ENCODE results near the gene ZNF12.
"Not testable (repeated sequence)": the region's sequence is repeated elsewhere in the genome, so short reads cannot be mapped to it uniquely, and the experiment has no call there.

The ZNF12 gene

DNA sequence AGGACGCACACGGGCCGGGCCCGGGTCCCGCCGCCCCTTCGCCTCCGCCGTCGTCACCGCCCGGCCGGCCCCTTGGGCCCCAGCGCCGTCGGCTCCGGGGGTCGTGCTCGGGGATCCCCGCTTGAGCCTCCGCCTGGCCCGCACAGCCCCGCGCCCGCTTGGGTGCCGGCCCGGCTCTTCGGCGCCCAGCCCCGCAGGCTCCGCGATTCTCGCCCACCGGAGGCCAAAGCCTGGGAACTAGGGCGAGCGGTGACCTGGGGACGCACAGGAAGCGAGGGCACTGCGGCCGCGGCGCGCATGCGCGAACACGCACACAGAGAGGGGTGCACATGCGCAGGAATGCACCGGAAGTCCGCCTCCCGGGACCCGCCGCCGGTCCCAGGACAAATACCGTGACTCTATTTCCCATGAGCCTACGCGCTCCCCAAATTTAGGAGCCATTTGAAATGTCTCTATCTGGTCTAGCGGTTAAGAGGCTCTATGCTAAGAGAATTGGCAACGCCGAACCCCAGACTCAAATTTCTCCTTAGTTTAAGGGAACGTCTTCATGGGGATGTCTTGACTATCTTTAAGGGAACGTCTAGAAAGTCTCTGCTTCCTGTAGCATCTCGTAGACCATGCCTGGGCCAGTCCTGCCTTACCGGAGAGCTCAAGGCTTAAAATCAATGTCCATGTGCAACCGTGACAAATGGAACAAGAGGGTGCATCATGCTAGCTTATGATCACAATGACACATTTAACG, at the start of gene ZNF12:
Gene ZNF12 (minus strand): TSS at position 282 of the 742 bp plus-strand sequence. CDS start 1,774 bp downstream, outside the sequence.
- peak; percentile 95 for DNase-seq

DNA sequence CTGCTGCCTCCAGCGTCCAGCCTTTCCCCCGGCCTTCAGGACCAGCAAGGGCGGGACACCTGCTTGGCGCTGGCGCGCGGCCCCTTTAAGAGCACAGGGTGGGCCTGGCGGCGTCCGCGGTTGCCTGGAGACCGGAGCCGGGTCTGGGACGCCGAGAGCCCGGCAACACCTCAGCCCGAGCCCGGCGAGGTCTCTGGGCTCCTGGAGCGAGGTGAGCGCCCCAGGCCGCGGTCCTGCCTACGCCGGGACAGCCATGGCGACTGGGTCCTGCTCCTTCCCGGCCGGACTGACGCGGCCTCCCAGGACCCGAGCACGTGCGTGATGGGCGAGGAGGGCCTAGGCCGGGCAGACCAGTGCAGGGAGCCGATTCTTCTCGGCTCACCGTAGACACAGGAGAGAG, 47.2 kb upstream of the ZNF12 start, which contains the start of gene RSPH10B2:
Gene RSPH10B2 (plus strand): TSS at position 140 of the 400 bp plus-strand sequence. CDS start 3,575 bp downstream, outside the sequence.
- DNase-seq, result not testable (repeated sequence)

DNA sequence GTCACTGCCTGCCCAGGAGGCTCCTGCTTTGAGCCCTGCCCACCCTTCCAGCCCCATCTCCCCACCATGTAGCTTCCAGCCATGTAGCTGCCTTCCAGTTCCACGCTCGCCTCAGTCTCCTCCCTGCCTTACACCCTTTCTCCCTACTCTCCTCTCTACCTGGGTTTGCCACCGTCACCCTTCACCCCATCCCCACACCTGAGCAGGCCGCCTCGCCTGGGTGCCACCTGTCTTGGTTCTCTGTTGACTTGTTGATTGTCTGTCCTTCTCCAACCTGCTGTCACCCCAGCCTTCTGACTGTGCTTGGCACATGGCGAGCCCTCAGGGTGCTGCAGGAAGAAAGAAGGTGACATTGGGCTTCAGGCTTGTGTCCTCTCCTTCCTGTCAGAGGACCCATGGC, 43.4 kb upstream of the ZNF12 start:
- DNase-seq, result not testable (repeated sequence)

DNA sequence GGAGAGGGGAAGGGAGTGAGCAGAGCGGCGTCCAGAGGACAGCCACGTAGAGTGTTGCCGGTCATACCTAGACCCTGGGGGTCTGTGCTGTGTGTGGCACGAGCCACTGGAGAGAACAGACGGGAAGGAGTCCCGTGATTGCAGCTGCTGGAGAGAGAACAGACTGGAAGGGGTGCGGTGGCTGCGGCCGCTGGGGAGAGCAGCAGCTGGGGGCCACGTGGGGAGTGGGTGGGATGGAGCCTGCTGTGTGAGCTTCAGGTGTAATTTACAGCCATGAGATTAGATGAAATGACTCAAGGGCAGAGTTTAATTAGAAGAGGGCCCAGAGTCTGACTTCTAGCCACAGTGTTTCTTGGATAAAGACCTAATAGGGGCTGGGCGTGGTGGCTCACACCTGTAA, 42.6 kb upstream of the ZNF12 start:
- DNase-seq, result not testable (repeated sequence)

DNA sequence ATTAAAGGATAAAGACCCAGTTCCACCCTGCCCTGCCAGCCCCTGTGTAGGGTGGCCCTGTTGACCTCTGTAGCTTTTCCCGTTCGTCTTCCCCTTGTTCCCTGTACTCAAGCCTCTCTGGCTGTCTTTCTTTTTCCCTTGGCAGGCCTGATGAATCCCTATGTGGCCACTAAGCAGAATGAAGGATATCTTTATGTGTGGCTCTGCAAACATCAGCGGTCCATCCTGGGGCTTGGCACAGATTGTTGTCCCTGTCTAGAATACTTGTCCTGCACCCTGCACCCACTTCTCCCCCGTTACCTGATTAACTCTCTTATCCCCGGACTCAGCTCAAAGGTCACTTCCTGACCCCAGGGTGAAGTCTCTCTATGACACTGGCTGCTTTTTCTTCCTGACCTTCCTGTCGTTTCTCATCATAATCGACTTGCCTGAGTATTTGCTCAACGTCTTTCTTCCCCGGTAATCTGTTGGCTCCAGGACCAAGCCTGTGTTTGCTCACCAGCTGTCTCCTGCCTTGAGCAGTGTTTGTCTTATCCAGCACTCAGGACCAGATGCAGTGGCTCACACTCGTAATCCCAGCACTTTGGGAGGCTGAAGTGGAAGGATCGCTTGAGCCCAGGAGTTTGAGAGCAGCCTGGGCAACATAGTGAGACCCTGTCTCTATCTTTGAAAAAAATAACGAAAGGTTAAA, 37.8 kb upstream of the ZNF12 start:
- DNase-seq, result not testable (repeated sequence)

DNA sequence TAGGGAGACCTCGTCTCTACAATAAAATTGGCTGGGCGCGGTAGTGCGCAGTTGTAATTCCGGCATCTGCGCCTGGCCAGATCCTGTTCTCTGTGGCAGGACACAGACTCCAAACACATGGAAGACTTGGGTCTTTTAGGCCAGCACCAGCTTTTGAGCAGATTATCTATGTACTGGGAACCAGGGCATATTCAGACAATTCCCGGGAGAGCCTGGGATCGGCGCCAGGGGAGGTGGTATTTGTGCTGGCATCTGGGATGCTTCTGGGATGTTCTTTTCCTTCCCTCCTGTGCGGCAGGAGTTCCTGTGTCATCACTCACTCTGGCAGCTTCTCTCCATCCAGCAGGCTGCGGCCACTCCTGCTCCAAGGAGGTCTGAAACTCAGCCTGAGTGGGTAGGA, 31.7 kb upstream of the ZNF12 start:
- DNase-seq, result not testable (repeated sequence)

DNA sequence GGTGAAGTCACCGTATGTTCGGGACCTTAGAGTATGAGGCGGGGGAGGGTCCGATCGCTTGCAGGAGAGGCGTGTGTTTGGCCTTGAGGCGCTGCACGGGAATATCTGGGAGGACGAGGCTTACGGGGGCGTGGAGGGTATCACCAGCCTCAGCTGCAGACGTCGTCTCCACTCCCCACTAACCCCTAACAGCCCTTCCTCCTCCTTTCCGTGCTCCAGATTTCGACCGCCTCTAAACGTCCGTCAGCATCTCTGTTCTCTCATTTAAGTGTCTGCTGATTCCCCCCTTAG, 23.5 kb upstream of the ZNF12 start:
- DNase-seq, result no peak

DNA sequence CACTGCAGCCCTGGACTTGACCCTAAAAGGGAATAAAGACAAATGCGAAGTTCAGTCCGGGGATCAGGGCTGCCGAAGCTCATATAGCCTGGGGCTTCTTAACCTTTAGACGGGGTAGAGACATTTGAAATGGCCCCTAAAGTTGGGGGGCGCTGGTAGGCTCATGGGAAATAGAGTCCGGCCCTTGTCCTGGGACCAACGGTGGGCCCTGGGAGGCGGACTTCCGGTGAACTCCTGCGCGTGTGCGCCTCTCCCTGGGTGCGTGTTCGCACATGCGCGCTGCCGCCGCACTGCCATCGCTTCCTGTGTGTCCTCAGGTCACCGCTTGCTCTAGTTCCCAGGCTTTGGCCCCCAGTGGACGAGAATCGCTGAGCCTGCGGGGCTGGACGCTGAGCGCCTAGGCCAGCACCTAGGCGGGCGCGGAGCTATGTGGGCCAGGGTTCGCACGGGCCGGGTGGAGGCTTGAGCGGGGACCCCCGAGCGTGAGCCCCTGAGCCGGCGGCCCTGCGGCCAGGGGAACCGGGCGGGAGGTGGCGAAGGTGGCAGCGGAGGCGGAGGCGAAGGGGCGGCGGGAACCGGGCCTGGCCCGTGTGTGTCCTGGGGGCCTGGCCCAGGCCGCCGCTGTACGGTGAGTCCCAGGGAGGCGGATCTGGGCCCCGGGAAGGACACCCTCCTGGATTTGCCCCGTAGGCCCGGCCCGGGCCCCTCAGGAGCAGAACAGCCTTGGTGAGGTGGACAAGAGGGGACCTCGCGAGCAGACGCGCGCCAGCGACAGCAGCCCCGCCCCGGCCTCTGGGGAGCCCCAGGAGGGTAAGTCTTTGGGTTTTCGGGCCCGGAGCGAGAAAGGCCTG, 23.0 kb upstream of the ZNF12 start:
- peak; percentile 84 for DNase-seq

DNA sequence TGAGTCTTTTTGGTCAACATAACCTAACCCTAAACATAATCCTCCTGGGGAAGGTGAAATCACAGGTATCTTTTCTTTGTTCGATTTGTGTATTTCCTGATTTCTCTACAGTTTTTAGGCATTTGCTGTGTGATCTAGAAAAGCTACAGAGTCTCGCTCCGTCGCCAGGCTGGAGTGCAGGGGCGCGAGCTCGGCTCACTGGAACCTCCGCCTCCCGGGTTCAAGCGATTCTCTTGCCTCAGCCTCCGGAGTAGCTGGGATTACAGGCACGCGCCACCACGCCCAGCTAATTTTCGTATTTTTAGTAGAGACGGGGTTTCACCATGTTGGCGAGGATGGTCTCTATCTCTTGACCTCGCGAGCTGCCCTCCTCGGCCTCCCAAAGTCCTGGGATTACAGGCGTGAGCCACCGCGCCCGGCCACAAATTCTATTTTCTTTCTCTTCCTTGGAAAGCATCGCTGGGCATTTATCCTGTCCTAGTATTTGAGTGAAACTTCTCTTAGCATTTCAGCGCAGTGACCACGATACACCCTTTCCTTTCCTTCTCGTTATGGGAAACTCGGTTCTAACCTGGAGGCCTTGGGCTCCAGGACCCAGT, 22.2 kb upstream of the ZNF12 start:
- not testable (repeated sequence) for DNase-seq

DNA sequence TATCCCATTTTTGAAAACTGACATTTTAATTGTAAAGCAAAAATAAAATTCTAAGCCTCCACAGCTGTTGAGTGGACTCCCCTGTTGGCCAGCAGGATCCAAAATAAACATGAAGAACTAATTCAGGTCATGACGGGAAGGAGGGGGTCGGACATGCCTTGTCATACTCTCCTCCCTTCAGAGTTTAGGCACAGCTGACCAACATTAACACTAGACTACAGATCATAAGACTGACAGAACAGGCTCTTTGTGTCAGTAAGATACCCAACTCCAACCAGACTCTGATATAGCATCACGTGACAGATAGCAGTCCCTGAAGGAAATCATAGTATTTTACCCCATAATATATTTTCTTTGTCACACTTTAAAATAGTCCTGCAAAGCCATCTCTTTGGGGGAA, 20.9 kb upstream of the ZNF12 start:
- no peak for DNase-seq

DNA sequence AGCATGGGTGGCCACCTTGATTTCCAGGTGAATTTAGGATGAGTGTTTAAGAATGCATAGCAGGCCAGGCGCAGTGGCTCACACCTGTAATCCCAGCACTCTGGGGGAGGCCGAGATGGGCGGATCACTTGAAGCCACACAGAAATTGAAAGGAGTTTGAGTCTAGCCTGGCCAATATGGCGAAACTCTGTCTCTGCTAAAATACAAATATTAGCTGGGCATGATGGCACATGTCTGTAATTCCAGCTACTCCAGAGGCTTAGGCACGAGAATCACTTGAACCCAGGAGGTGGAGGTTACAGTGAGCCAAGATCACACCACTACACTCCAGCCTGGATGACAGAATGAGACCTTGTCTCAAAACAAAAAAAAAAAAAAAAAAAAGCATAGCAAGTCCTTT, 19.6 kb upstream of the ZNF12 start:
- DNase-seq, result not testable (repeated sequence)

DNA sequence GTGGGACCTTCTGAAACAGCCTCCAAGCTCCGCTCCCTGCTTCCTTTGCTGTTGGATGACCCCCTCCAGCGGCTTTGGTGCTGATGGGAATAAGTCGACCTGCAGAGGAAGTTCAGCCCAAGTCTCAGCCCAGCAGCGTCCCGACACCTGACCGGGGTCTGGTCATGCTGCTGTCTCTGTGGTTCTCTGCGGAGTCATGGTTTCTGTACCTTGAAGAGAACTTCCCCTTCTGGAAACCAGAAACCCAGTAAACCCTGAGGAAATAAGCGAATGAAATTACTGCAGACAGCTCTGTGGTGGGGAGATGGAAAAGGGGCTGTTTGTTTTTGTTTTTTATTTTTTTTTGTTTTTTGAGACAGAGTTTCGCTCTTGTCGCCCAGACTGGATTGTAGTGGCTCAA, 18.3 kb upstream of the ZNF12 start:
- no peak for DNase-seq

DNA sequence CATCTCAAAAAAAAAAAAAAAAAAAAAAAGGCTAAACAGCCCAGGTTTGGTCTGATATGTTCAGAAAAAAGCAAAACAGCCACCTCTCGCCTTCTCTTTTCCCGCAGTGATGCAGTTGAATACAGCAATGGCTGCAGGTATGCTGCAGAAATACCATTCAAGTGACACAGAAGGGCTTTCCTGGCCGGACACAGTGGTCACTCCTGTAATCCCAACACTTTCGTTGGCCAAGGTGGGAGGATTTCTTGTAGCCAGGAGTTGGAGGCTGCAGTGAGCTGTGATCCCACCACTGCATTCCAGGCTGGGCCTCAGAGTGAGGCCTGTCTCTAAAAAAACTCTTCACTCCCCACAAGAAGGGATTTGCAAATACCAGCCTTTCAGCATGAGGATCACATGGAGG, 17.6 kb upstream of the ZNF12 start:
- not testable (repeated sequence) for DNase-seq

DNA sequence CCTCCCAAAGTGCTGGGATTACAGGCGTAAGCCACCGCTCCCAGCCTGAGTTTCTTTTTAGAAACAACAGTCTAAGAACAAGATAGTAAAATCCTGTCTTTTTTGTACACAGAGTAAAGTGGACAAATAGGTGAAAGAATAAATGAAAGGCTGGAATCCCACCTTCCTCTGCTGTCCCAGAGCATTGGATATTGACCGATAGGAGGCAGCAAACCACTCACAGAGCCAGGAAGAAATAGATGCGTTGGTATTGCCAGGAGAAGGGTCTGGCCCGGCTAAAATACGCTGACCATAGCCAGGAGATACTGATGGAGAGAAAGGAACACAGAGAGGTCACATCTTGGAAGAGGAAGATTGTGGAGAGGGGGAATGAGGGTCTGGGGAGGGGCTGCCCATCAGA, 11.4 kb upstream of the ZNF12 start:
- DNase-seq, result no peak

DNA sequence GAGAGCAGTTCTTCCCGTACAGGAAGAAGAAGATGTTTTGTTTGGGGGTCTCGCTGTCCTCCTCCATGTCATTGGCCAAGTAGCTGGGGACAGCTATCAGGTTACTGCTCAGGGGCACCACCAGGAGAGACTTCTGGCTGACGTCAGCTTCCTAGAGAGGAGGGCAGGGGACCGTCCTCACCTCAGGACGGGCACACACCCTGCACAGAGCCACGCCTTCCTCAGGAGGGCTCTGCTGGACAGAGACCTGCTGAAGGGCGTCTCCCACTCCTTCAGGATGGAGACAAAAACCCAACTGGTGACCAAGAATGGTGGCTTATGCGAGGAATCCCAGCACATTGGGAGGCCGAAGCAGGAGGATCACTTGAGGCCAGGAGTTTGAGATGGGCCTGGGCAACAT, 9.2 kb upstream of the ZNF12 start:
- not testable (repeated sequence) for DNase-seq

DNA sequence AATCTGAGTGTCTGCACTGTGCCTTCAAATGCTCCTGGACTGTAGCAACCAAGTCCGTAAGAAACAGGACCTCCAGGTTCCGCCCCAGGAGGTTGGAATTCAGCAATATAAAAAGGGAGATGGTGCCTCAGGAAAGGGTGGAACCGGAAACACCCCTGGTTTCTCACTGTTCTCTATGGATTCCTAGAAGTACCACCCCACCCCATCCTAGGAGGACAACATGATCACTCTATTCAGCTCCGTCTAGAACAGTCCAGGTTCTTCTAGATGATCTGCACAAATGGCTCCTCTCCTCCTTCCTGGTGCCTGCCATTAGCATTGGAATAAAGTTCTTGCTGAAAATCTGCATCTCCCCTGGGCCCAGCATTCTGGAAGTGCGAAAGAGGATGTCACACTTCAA, 7.6 kb upstream of the ZNF12 start:
- DNase-seq, result no peak

DNA sequence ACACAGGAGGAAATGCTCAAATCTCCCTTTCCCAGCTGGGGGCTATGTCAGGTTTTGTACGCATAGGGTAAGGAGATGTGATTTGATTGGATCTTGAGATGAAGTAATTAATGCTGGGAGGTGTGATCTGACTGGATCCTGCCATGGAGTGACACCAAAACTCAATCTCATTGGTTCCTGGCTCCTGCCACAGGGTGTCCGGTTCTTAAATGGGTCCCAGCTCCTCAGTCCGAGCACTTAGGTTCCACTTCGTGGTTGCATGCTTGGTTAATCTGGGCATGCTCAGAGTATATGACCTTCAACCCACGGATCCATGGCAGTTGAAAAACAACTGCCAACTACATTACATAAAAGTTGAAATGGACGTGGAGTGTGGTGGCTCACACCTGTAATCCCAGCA, 3.1 kb upstream of the ZNF12 start:
- no peak for DNase-seq

DNA sequence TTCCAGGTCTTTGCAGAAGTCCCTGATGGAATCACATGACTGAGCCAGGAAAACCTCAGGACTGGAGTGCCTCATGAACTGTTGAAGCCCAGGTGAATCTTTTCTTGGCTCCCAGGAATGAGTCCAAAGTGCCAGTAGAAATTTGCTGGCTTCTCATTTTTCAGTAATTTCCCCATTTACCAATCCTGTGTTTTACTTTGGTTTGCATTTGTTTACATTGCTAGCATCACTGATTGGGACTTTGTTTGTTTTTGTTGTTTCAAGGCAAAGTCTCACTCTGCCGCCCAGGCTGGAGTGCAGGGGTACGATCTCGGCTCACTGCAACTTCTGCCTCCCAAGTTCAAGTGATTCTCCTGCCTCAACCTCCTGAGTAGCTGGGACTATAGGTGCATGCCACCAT, 1.6 kb upstream of the ZNF12 start:
- no peak for DNase-seq

DNA sequence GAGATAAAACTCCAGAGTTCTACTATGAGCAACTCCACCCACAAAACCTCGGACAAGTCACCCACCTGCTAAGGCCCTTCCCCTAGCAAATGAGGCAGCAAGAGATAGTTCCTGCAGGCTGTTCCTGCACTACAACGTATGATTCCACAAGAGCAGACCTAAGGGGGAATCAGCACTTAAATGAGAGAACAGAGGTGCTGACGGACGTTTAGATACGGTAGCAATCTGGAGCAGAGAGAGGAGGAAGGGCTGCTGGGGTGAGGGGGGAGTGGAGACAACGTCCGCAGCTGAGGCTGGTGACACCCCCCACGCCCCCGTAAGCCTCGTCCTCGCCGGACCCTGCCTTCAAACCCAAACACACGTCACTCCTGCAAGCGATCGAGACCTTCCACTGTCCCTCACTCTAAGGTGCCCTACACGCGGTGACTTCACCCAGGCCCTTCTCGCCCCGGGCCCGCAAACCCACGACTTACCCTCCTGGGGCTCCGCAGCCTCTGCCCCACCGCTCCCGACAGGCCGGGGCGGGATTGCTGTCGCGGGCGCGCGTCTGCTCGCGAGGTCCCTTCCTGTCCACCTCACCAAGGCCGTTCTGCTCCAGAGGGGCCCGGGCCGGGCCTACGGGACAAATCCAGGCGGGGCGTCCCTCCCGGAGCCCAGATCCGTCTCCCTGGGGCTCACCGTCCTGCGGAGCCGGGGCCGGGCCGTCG, 635 bp downstream of the ZNF12 start:
- DNase-seq, result peak; percentile 31

DNA sequence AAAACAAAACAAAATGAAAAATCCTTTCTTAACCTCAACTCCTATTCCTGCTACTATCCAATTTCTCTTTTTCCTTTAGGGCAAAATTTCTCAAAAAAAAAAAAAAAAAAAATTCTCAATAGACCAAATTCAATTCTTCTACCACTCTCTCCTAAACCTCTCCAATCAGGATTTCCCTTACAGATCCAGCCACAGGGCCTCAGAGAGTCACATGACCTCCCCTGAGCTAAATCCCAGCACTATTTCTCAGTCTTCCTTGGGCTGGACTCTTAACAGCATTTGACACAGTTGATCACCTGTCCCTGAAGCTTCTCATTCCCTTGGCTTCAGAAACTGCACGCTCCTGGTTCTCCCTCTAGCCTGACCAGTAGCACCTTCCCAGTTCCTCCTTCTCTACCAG, 4.9 kb downstream of the ZNF12 start:
- DNase-seq, result no peak

DNA sequence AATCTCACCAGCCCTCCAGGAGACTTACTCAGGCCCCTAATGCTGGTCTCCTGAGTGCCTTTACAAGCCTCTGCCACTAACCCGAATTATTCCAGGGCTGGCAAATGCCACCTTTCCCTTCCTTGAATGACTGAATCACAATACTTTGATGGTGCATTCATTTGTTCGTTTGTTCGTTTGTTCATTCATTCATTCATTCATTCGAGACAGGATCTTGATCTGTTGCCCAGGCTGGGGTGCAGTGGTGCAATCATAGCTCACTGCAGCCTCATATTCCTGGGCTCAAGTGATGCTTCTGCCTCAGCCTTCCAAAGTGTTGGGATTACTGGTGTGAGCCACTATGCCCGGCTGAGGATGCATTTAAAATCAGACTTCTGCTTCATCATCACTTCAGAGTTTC, 6.0 kb downstream of the ZNF12 start:
- no peak for DNase-seq

DNA sequence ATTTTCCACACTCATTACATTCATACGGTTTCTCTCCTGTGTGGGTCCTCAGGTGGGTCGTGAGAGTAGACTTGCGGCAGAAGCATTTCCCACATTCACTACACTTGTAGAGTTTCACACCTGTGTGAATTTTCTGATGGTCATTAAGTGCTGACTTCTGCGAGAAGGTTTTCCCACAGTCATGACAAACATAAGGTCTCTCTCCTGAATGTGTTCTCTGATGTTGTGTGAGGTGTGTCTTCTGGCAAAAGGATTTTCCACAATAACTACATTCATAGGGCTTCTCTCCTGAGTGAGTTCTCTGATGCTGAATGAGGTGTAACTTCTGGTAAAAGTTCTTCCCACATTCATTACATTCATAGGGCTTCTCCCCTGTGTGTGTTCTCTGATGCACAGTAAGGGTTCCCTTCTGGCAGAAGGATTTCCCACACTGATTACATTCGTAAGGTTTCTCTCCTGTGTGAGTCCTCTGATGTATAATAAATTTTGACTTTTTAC, 15.1 kb downstream of the ZNF12 start:
- no peak for DNase-seq
